HepG2 (cell line): ENCODE data around the gene KLHL17. TPM values are rescaled to one million over a fixed set of nuclear protein-coding genes. Genes with fewer than 3 reads are reported as not detected.

Source experiments
- DMAP1 ChIP-seq: IDR thresholded peaks from 2 replicates; pipeline ENCODE4 v1.6.1; 2016
- PHF21A ChIP-seq: sonication (generic); formaldehyde crosslinking; IDR thresholded peaks from 2 replicates; pipeline ENCODE4 v1.5.0; 2020; ENCODE audit warnings: mild to moderate bottlenecking, missing genetic modification reagents
- SP140L ChIP-seq: sonication (generic); formaldehyde crosslinking; IDR thresholded peaks from 2 replicates; pipeline ENCODE4 v1.4.0; 2020; ENCODE audit warnings: missing genetic modification reagents, borderline replicate concordance
- STAG1 ChIP-seq: sonication (generic); formaldehyde crosslinking; IDR thresholded peaks from 2 replicates; pipeline ENCODE4 v1.4.0; 2020; ENCODE audit warnings: missing genetic modification reagents
- TFAP4 ChIP-seq: sonication (generic); IDR thresholded peaks from 2 replicates; pipeline ENCODE4 v1.6.1; 2016; ENCODE audit warnings: low read depth, borderline replicate concordance
- TP53 ChIP-seq: sonication (generic); formaldehyde crosslinking; conservative IDR thresholded peaks from 2 replicates; pipeline ENCODE4 v1.4.0; 2020; ENCODE audit warnings: missing genetic modification reagents
- ZFP41 ChIP-seq: sonication (generic); formaldehyde crosslinking; IDR thresholded peaks from 2 replicates; pipeline ENCODE4 v1.4.0; 2020; ENCODE audit warnings: mild to moderate bottlenecking, missing genetic modification reagents, borderline replicate concordance
- ZFY ChIP-seq: sonication (generic); formaldehyde crosslinking; IDR thresholded peaks from 2 replicates; pipeline ENCODE4 v1.4.0; 2020; ENCODE audit warnings: missing genetic modification reagents
- ZNF143 ChIP-seq: sonication (generic); formaldehyde crosslinking; IDR thresholded peaks from 2 replicates; pipeline ENCODE4 v1.4.0; 2020; ENCODE audit warnings: missing genetic modification reagents
- ZNF318 ChIP-seq: sonication (generic); formaldehyde crosslinking; IDR thresholded peaks from 2 replicates; pipeline ENCODE4 v1.4.0; 2020; ENCODE audit warnings: mild to moderate bottlenecking, missing genetic modification reagents
- ZNF333 ChIP-seq: sonication (generic); formaldehyde crosslinking; IDR thresholded peaks from 2 replicates; pipeline ENCODE4 v1.4.0; 2020; ENCODE audit warnings: mild to moderate bottlenecking, missing genetic modification reagents, borderline replicate concordance
- ZNF441 ChIP-seq: sonication (generic); formaldehyde crosslinking; IDR thresholded peaks from 2 replicates; pipeline ENCODE4 v1.7.0; 2021; ENCODE audit warnings: missing genetic modification reagents, borderline replicate concordance
- ZNF512B ChIP-seq: sonication (generic); formaldehyde crosslinking; IDR thresholded peaks from 2 replicates; pipeline ENCODE4 v1.5.1; 2020; ENCODE audit warnings: missing genetic modification reagents, mild to moderate bottlenecking, borderline replicate concordance
- ZNF574 ChIP-seq: sonication (generic); formaldehyde crosslinking; IDR thresholded peaks from 2 replicates; pipeline ENCODE4 v1.4.0; 2020; ENCODE audit warnings: missing genetic modification reagents
- polyA plus RNA-seq, 8 experiments: library from polyadenylated mRNA; depleted of rRNA in 3 of 8; stranded (reverse) in 7 of 8; unstranded in 1 of 8; fragments of >200 nt; fragmentation: Illumina TruSeq in 4 of 8; extraction: Trizol in 4 of 8; gene quantifications; 2 replicates each; pipeline versions ENCODE4 v1.2.1 to v1.2.3, GENCODE V29; 2011 to 2016; ENCODE audit warnings: low read depth in 4 of 8, missing spikeins in 1 of 8, mixed read lengths in 1 of 8; ENCODE audit not compliant: insufficient read depth in 1 of 8
- total RNA-seq, 5 experiments: library from RNA; depleted of rRNA; stranded (reverse); fragments of >200 nt; fragmentation: Illumina TruSeq; extraction: Trizol; gene quantifications; 2 replicates each; pipeline ENCODE4 v1.2.3, GENCODE V29; 2016; ENCODE audit warnings: low read depth in 1 of 5

Gene KLHL17
- total and polyA plus RNA-seq, 2 of the 13 experiments (the other 11 are each of a cell fraction or from before 2014, with no cell fraction given), result 9.3 to 24.7 TPM

GRCh38 chr1:966704-967300, 6.4 kb downstream of the KLHL17 start (continued):
- TF ChIP-seq ZNF512B (CRISPR knock-in tag) (no peak), ZNF318 (CRISPR knock-in tag) (no peak), TFAP4 (no peak), SP140L (CRISPR knock-in tag) (no peak), ZNF441 (0 out of 2 replicates have a peak, but pooled peaks have one; percentile 28), DMAP1 (CRISPR knock-in tag) (peak; percentile 30; the same call in 1 of the 2 replicates), ZNF574 (CRISPR knock-in tag) (peak; percentile 37; the same call in 1 of the 2 replicates), ZNF143 (CRISPR knock-in tag) (peak; percentile 50; the same call in 1 of the 2 replicates), TP53 (CRISPR knock-in tag) (no peak), STAG1 (CRISPR knock-in tag) (no peak), ZNF333 (CRISPR knock-in tag) (0 out of 2 replicates have a peak, but pooled peaks have one; percentile 51), PHF21A (no peak), ZFP41 (CRISPR knock-in tag) (0 out of 2 replicates have a peak, but pooled peaks have one; percentile 51), ZFY (CRISPR knock-in tag) (no peak; the same call in 1 of the 2 replicates)
